Right lung (tissue), 5 donors: ENCODE measurements around the gene GPATCH1. TPM values are rescaled to one million over a fixed set of nuclear protein-coding genes. Genes with fewer than 3 reads are reported as not detected.
A peak's percentile ranks its signal among the peaks of the same experiment; 100 is the strongest.
"Not testable (repeated sequence)": the region's sequence is repeated elsewhere in the genome, so short reads cannot be mapped to it uniquely, and the experiment has no call there.

Experiments
- DNase-seq, 2 donors: peaks; one replicate each; pipeline ENCODE4 v3.0.0-alpha.2; 2013
- polyA plus RNA-seq, 5 donors: library from polyadenylated mRNA; unstranded; fragments of 120-200 nt; gene quantifications; one replicate each; pipeline versions ENCODE4 v1.2.1 to v1.2.3, GENCODE V29; 2013; ENCODE audit warnings: inconsistent platforms in 1 of 5, low replicate concordance in 1 of 5; ENCODE audit not compliant: insufficient read length in 5 of 5, insufficient read depth in 1 of 5

GPATCH1 gene
- polyA plus RNA-seq, 5 donors, result 15.4 to 19.5 (median 17.1) TPM

GRCh38 chr19:33111587-33111986 lies 30.6 kb downstream of the GPATCH1 start:
- no peak for DNase-seq

DNA sequence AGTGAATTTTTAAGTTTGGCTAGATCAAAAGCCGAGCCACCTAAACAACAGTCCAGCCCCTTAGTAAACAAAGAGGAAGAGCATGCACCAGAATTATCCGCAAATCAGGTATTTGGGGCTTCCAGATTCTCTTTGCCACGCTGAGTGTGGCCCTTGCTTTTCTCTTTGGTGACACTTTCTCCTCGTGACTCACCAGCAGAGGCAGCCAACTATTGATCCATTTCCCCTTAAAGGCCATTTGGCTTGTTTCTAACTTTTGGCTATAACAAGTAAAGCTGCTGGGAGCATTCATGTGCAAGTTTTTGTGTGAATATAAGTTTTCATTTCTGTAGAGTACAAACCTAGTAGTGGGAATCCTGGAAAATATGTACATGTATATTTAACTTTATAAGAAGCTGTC lies 33.3 kb downstream of the GPATCH1 start:
- DNase-seq, result no peak

DNA sequence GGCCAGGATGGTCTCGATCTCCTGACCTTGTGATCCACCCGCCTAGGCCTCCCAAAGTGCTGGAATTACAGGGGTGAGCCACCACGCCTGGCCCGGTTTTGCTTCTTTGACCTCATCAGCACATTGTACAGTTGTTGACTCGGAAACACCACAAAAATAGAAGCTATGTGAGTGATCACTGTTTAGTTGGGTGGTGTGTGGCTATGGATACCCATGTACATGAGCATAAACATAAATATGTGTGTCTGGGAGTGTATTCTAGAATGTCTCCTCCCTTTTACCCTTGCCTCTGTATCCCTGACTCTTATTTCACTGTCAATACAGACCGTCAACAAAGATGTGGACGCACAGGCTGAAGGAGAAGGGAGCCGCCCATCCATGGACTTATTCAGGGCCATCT lies 36.5 kb downstream of the GPATCH1 start:
- DNase-seq, result no peak

DNA sequence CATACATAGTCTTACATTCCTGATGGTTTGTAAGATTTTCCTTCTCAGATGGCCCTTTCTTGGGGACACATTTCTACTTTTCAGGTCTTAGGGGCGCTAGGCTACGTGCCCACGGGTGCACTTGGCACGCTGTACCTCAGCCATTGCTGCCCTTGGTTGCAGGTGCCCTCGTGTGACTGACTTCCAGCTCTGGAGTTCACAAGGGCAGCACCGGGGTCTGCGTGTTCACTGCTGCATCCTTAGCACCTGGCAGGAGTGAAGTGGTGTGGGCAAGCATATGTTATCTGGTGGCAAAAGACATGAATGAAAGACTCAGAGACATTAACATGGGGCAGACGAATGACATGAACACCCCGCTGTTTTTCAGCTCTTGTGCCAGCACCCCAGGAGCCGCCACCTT lies 37.7 kb downstream of the GPATCH1 start:
- DNase-seq, result no peak

DNA sequence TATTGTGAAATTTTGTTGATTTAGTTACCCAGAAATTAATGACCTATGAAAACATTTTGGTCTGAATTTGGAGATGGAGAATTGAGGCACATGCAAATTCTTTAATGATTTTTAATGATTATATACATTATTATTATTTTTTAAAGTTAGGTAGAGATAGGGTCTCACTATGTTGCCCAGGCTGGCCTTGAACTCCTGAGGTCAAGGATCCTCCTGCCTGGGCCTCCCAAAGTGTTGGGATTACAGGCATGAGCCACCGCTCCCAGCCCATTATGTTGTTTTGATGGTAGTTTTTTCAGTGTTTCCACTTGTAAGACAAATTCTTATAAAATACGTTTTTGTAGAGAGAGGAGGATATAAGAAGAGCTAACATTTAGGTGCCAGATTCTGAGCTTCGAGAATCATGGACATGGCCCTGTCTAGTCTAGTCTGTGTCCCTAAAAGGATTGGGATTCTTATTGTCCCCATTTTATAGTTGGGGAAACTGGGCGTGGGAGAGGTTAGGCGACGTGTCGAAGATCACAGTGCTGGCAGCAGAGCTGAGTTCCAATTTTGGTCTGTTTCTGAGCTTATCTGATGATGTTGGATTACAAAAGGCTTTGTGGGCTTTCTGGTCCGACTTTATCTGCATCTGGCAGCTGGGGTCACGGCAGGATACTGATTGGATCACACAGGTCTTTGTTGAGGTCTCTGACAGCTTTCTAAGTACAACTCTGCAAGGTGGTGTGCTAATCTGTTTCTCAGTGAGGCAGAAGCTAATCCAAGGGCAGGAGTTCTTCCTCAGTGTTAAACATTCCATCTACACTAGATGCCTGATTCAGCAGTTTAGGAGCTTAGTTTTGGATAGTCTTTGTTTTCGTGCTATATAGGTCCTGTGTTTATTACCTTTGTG lies 43.5 kb downstream of the GPATCH1 start:
- DNase-seq, result no peak

- peak in 1 of 2 donors; percentile 28 for DNase-seq
These were observed 45.0 kb downstream of the GPATCH1 start for GRCh38 chr19:33125929-33126388.

- DNase-seq, result not testable (repeated sequence)
These were observed 45.7 kb downstream of the GPATCH1 start for GRCh38 chr19:33126712-33127111.

DNA sequence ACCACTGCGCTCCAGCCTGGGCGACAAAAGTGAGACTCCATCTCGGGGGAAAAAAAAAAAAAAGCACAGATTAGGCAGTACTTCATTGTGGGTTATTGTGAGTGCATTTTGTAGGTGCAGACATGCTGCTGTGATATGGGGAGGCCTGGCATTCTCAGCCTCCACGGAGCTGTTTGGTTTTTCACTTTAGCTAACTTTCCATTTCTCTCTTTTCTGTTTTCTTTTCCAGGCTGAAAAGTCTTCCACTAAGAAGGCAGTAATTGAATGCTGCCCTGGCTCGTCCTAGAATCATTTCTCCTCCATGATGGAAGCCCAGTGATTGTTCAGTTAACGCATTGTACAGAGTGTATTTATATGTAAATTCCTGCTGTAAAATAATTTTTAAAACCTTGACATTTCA lies 48.9 kb downstream of the GPATCH1 start:
- DNase-seq, result no peak

GRCh38 chr19:33130433-33130832 lies 49.5 kb downstream of the GPATCH1 start:
- no peak for DNase-seq

DNA sequence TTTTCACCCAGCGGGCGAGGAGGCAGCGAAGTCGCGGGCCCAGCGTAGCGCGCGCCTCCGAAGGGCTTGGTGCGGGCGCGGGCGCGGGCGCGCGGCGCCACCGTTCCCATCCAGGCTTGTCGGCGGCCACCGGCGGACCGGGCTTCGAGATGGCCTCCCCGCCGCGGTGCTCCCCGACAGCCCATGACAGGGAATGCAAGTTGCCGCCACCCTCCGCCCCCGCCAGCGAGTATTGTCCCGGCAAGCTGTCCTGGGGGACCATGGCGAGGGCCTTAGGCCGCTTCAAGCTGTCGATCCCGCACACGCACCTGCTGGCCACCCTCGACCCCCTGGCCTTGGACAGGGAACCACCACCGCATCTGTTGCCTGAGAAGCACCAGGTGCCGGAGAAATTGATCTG lies 51.0 kb downstream of the GPATCH1 start, which contains the start of gene WDR88:
WDR88 (plus strand) TSS at position 94 of the 400 bp plus-strand sequence; CDS start at position 150, 56 bp downstream.
- DNase-seq, result no peak

- no peak for DNase-seq
These were observed 51.4 kb downstream of the GPATCH1 start for GRCh38 chr19:33132425-33132824.

DNA sequence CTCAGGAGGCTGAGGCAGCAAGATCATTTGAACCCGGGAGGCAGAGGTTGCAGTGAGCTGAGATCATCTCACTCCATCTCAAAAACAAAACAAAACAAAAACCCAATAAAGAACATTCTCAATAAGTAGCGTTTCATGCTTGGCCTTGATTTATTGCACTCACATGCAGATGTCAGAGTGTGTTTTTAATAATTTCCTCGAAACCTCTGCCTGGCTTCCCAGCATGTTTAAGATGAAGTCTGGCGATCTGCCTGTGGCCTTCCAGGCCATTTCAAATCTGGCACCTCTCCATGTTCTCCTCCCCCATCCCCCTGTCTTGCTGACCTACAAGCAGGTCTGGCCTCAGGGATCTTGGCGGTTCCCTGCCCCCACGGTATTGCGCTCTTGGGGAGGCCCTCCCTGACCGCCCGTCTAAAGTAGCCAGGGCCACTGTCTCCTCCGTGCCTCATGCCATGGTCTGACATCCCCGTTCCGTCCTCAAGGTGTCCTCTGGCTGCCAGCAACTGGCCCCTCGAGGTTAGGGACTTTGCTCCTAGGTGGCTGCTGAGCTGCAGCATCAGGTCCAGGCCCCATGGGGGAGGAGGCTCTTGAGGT lies 52.6 kb downstream of the GPATCH1 start:
- no peak for DNase-seq

GRCh38 chr19:33134571-33135041 lies 53.6 kb downstream of the GPATCH1 start:
- no peak for DNase-seq

GRCh38 chr19:33139165-33139564 lies 58.2 kb downstream of the GPATCH1 start:
- no peak for DNase-seq

DNA sequence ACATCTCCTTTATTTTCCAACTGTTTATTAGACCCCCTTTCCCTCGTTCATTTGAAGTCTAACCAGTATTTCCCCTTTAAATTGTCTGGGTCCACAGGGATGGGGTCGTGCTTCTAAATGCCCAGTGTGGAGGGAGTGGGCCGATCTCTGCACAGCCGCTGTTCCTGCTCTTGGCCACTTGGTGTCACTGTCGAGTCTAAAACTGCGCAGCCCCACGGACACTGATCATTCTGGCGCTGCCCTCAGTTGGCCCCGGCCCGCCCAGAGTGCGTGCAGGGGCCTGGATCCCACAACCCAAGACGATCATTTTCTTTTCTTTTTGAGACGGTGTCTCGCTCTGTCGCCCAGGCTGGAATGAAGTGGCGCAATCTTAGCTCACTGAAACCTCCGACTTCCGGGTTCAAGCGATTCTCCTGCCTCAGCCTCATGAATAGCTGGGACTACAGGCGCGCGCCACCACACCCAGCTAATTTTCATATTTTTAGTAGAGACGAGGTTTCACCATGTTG lies 63.0 kb downstream of the GPATCH1 start:
- DNase-seq, result peak; percentile 49 to 51

- no peak for DNase-seq
These were observed 65.2 kb downstream of the GPATCH1 start for GRCh38 chr19:33146209-33146608.

GRCh38 chr19:33147538-33147937 lies 66.6 kb downstream of the GPATCH1 start:
- DNase-seq, result no peak

- no peak for DNase-seq
These were observed 70.0 kb downstream of the GPATCH1 start for GRCh38 chr19:33150852-33151518.

GRCh38 chr19:33152176-33152575 lies 71.2 kb downstream of the GPATCH1 start:
- DNase-seq, result peak in 1 of 2 donors; percentile 18

- DNase-seq, result not testable (repeated sequence)
These were observed 71.6 kb downstream of the GPATCH1 start for GRCh38 chr19:33152625-33153024.

DNA sequence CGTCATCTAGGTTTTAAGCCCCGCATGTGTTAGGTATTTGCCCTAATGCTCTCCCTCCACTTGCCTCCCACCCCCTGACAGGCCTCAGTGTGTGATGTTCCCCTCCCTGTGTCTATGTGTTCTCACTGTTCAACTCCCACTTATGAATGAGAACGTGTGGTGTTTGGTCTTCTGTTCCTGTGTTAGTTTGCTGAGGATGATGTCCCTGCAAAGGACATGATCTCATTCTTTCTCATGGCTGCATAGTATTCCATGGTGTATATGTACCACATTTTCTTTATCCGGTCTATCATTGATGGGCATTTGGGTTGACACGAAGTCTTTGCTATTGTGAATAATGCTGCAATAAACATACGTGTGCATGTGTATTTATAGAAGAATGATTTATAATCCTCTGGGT lies 73.3 kb downstream of the GPATCH1 start:
- not testable (repeated sequence) for DNase-seq

DNA sequence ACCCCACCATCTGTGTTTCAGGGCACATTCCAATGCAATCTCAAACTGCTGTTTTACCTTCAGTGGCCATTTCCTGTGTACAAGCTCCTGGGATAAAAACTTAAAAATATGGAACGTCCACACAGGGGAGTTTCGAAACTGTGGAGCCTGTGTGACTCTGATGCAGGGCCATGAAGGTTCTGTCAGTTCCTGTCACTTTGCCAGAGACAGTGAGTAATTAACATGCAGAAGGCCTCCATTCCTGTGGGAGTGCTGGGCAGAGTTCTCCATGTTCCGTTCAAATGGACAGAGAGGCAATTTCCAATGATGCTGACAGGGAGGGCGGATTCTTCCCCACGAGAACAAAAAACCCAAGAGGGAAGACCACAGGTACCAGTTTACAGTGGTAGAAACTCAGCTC lies 75.4 kb downstream of the GPATCH1 start:
- DNase-seq, result no peak
